Neural progenitor cell (in vitro differentiated cells): ENCODE measurements around the gene AGK. TPM values are rescaled to one million over a fixed set of nuclear protein-coding genes. Genes with fewer than 3 reads are reported as not detected.

ENCODE experiments used
- DNase-seq: peaks from one replicate; pipeline ENCODE4 v3.0.0-alpha.2; 2016; ENCODE audit warnings: low spot score
- H2AFZ ChIP-seq: fragments of 200-600 bp; sonication (generic); replicated peaks from 2 replicates; pipeline ENCODE4 v1.6.1; 2016; ENCODE audit warnings: antibody characterized with exemption
- H3F3A ChIP-seq: fragments of 200-600 bp; sonication (generic); 2 replicates; pipeline ENCODE4 v1.6.1; 2016; ENCODE audit warnings: antibody characterized with exemption, low read depth
- H3K27ac ChIP-seq: fragments of 200-600 bp; sonication (generic); 2 replicates; pipeline ENCODE4 v1.5.1; 2016; ENCODE audit warnings: mild to moderate bottlenecking
- H3K27me3 ChIP-seq: fragments of 200-600 bp; sonication (generic); 2 replicates; pipeline ENCODE4 v1.6.1; 2016; ENCODE audit warnings: mild to moderate bottlenecking, moderate library complexity
- H3K36me3 ChIP-seq: fragments of 200-600 bp; sonication (generic); 2 replicates; pipeline ENCODE4 v1.5.1; 2016
- H3K4me1 ChIP-seq: fragments of 200-600 bp; sonication (generic); 2 replicates; pipeline ENCODE4 v1.6.1; 2016; ENCODE audit warnings: mixed run types
- H3K4me2 ChIP-seq: fragments of 200-600 bp; sonication (generic); 2 replicates; pipeline ENCODE4 v1.6.1; 2016
- H3K4me3 ChIP-seq: fragments of 200-600 bp; sonication (generic); 2 replicates; pipeline ENCODE4 v1.5.1; 2016
- H3K79me2 ChIP-seq: fragments of 200-600 bp; sonication (generic); 2 replicates; pipeline ENCODE4 v1.6.1; 2016; ENCODE audit warnings: low read depth
- H3K9ac ChIP-seq: fragments of 200-600 bp; sonication (generic); 2 replicates; pipeline ENCODE4 v1.6.1; 2016
- H3K9me3 ChIP-seq: fragments of 200-600 bp; sonication (generic); 2 replicates; pipeline ENCODE4 v1.5.1; 2016; ENCODE audit warnings: low read depth
- H4K20me1 ChIP-seq: fragments of 200-600 bp; sonication (generic); 2 replicates; pipeline ENCODE4 v1.6.1; 2016; ENCODE audit warnings: low read depth
- H3K27ac Mint-ChIP-seq: 3 replicates; pipeline ENCODE4 v1.8.0; 2021; ENCODE audit warnings: mixed read lengths
- H3K27me3 Mint-ChIP-seq: 2 replicates; pipeline ENCODE4 v1.8.0; 2022; ENCODE audit warnings: low read depth, mild to moderate bottlenecking, inconsistent platforms, moderate library complexity, mixed read lengths; ENCODE audit not compliant: insufficient read depth
- H3K36me3 Mint-ChIP-seq: 3 replicates; pipeline ENCODE4 v1.8.0; 2021; ENCODE audit warnings: mixed read lengths
- H3K4me1 Mint-ChIP-seq: 3 replicates; pipeline ENCODE4 v1.8.0; 2021; ENCODE audit warnings: mixed read lengths
- H3K4me3 Mint-ChIP-seq: 3 replicates; pipeline ENCODE4 v1.8.0; 2021; ENCODE audit warnings: mild to moderate bottlenecking, moderate library complexity, mixed read lengths
- H3K9me3 Mint-ChIP-seq: 3 replicates; pipeline ENCODE4 v1.8.0; 2020; ENCODE audit warnings: mixed read lengths
- CTCF ChIP-seq: fragments of 200-600 bp; sonication (generic); IDR thresholded peaks from 2 replicates; pipeline ENCODE4 v1.5.1; 2017; ENCODE audit warnings: antibody characterized with exemption, mild to moderate bottlenecking
- EZH2 ChIP-seq: fragments of 200-600 bp; sonication (generic); IDR thresholded peaks from 2 replicates; pipeline ENCODE4 v1.6.1; 2017; ENCODE audit warnings: antibody characterized with exemption, mild to moderate bottlenecking, moderate library complexity
- EZH2phosphoT487 ChIP-seq: fragments of 200-600 bp; sonication (generic); IDR thresholded peaks from 2 replicates; pipeline ENCODE4 v1.6.1; 2017; ENCODE audit warnings: antibody characterized with exemption
- total RNA-seq: library from RNA; depleted of rRNA; stranded (reverse); fragments of >200 nt; gene quantifications from 2 replicates; pipeline ENCODE4 v1.2.3, GENCODE V29; 2015; ENCODE audit warnings: low replicate concordance

The AGK gene
- total RNA-seq, 1 donor from 2014 or later: 42.6 TPM

GRCh38 chr7:141619745-141620144 is 68.5 kb downstream of the AGK start:
- DNase-seq: no peak
- TF ChIP-seq EZH2phosphoT487 (no peak), EZH2 (no peak), CTCF (no peak)
- no peaks in the 10 kb centered on the region for H3K4me1 ChIP-seq
- H3K4me3 ChIP-seq: no peak overlapping the region
- Mint-ChIP-seq H3K36me3 (peaks cover 33% of the 10 kb centered on the region), H3K9me3 (peaks cover 3% of the 10 kb centered on the region), H3K27me3 (no peaks in the 10 kb centered on the region), H3K4me3 (no peak overlapping the region), H3K4me1 (no peaks in the 10 kb centered on the region), H3K27ac (no peak overlapping the region)
- H3K36me3 ChIP-seq: no peaks in the 10 kb centered on the region
- H3K4me2 ChIP-seq: no peak overlapping the region
- no peak overlapping the region for H3K9ac ChIP-seq
- H2AFZ ChIP-seq: no peak overlapping the region
- no peaks in the 10 kb centered on the region for H3K79me2 ChIP-seq
- no peaks in the 10 kb centered on the region for H4K20me1 ChIP-seq
- H3K27ac ChIP-seq: no peak overlapping the region
- H3F3A ChIP-seq: no peaks in the 10 kb centered on the region
- no peaks in the 10 kb centered on the region for H3K9me3 ChIP-seq
- no peaks in the 10 kb centered on the region for H3K27me3 ChIP-seq

DNA sequence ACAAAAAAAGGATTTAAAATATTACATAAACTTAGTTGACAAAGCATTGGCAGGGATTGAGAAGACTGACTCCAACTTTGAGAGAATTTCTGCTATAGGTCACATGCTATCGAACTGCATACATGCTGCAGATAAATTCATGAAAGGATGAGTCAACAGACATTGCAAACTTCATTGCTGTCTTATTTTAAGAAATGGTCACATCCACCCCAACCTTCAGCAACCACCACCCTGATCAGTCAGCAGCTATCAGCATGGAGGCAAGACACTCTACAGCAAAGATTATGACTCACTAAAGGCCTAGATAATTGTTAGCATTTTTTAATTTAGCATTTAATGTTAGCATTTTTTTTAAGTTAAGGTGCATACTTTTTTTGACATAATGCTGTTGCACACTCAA is 73.6 kb downstream of the AGK start:
- Histone ChIP-seq H3K4me3 (no peak overlapping the region), H3K27ac (no peak overlapping the region), H3K4me2 (no peak overlapping the region), H3K4me1 (no peaks in the 10 kb centered on the region), H3K36me3 (no peaks in the 10 kb centered on the region), H2AFZ (no peak overlapping the region), H4K20me1 (no peaks in the 10 kb centered on the region), H3K9ac (no peak overlapping the region), H3K27me3 (no peaks in the 10 kb centered on the region), H3K79me2 (no peaks in the 10 kb centered on the region), H3K9me3 (no peaks in the 10 kb centered on the region), H3F3A (no peaks in the 10 kb centered on the region)
- no peaks in the 10 kb centered on the region for H3K4me1 Mint-ChIP-seq
- no peak for DNase-seq
- no peak for TF ChIP-seq EZH2
- no peak for TF ChIP-seq EZH2phosphoT487
- no peak for TF ChIP-seq CTCF
- H3K27ac Mint-ChIP-seq: no peak overlapping the region
- peaks cover 3% of the 10 kb centered on the region for H3K9me3 Mint-ChIP-seq
- no peak overlapping the region for H3K4me3 Mint-ChIP-seq
- peaks cover 30% of the 10 kb centered on the region for H3K36me3 Mint-ChIP-seq
- no peaks in the 10 kb centered on the region for H3K27me3 Mint-ChIP-seq

- Histone ChIP-seq H3K4me3 (no peak overlapping the region), H3K27me3 (no peaks in the 10 kb centered on the region), H3K4me1 (no peaks in the 10 kb centered on the region), H3F3A (no peaks in the 10 kb centered on the region), H3K4me2 (no peak overlapping the region), H2AFZ (no peak overlapping the region), H3K9me3 (no peaks in the 10 kb centered on the region), H3K79me2 (no peaks in the 10 kb centered on the region), H4K20me1 (no peaks in the 10 kb centered on the region), H3K36me3 (no peaks in the 10 kb centered on the region), H3K27ac (no peak overlapping the region), H3K9ac (no peak overlapping the region)
- no peak overlapping the region for H3K4me3 Mint-ChIP-seq
- H3K27me3 Mint-ChIP-seq: no peaks in the 10 kb centered on the region
- no peaks in the 10 kb centered on the region for H3K4me1 Mint-ChIP-seq
- DNase-seq: no peak
- H3K27ac Mint-ChIP-seq: no peak overlapping the region
- H3K36me3 Mint-ChIP-seq: peaks cover 5% of the 10 kb centered on the region
- TF ChIP-seq EZH2: no peak
- no peak for TF ChIP-seq EZH2phosphoT487
- TF ChIP-seq CTCF: no peak
- no peaks in the 10 kb centered on the region for H3K9me3 Mint-ChIP-seq
These were observed 79.4 kb downstream of the AGK start for GRCh38 chr7:141630621-141631020.

DNA sequence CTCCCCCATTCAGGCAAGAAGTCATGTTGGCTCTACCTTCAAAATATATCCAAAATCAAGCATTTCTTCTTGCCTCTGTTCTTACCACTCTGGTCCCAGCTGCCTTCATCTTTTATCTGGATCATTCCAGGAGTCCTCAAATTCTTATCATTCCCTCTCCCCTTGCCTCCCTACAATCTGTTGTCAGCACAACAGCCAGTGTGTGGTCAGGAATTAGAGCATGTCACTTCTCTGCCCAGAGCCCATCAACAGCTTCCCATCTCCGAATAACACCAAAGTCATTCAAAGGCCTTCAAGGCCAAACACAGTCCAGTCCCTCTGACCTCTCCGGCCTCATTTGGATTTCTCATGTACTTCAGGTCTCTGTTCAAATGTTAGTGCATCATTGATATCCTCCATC is 80.3 kb downstream of the AGK start:
- H4K20me1 ChIP-seq: no peaks in the 10 kb centered on the region
- H3K4me2 ChIP-seq: no peak overlapping the region
- H3K4me3 Mint-ChIP-seq: no peak overlapping the region
- H3K27me3 Mint-ChIP-seq: no peaks in the 10 kb centered on the region
- H3K4me1 Mint-ChIP-seq: no peaks in the 10 kb centered on the region
- peaks cover 5% of the 10 kb centered on the region for H3K36me3 Mint-ChIP-seq
- no peak overlapping the region for H3K9ac ChIP-seq
- H3K4me3 ChIP-seq: no peak overlapping the region
- no peaks in the 10 kb centered on the region for H3K4me1 ChIP-seq
- H3F3A ChIP-seq: no peaks in the 10 kb centered on the region
- no peaks in the 10 kb centered on the region for H3K9me3 ChIP-seq
- no peaks in the 10 kb centered on the region for H3K9me3 Mint-ChIP-seq
- DNase-seq: no peak
- no peak overlapping the region for H3K27ac Mint-ChIP-seq
- H3K36me3 ChIP-seq: no peaks in the 10 kb centered on the region
- TF ChIP-seq EZH2phosphoT487 (no peak), EZH2 (no peak), CTCF (no peak)
- no peaks in the 10 kb centered on the region for H3K79me2 ChIP-seq
- H2AFZ ChIP-seq: no peak overlapping the region
- H3K27me3 ChIP-seq: no peaks in the 10 kb centered on the region
- H3K27ac ChIP-seq: no peak overlapping the region
